Right lobe of liver (tissue), 6 donors: Measurements from ENCODE around the gene ZIK1. TPM values are rescaled to one million over a fixed set of nuclear protein-coding genes. Genes with fewer than 3 reads are reported as not detected.
A peak's percentile ranks its signal among the peaks of the same experiment; 100 is the strongest.

Experiments used
- ATAC-seq, 4 donors: fragments of 200-7000 bp; cut with Tn5 transposase; one replicate each; pipeline ENCODE4 v1.9.1; 2020; ENCODE audit warnings: mild to moderate bottlenecking in 4 of 4, moderate library complexity in 4 of 4
- DNase-seq, 3 donors: peaks; one replicate each; pipeline ENCODE4 v3.0.0-alpha.2; 2020
- H3K27ac ChIP-seq, 3 donors: fragments of 200-600 bp; one replicate each; pipeline ENCODE4 v1.8.0; 2022
- H3K27me3 ChIP-seq, 2 donors: fragments of 200-600 bp; one replicate each; pipeline ENCODE4 v1.8.0; 2022
- H3K36me3 ChIP-seq, 4 donors: fragments of 200-600 bp; sonication (generic) in 1 of 4; one replicate each; pipeline versions ENCODE4 v1.5.1 to v1.8.0; 2017 to 2022; ENCODE audit warnings: control low read depth in 1 of 4
- H3K4me1 ChIP-seq, 4 donors: fragments of 200-600 bp; sonication (generic) in 1 of 4; one replicate each; pipeline versions ENCODE4 v1.5.1 to v1.8.0; 2017 to 2022; ENCODE audit warnings: control low read depth in 1 of 4
- H3K4me3 ChIP-seq, 3 donors: fragments of 200-600 bp; one replicate each; pipeline ENCODE4 v1.8.0; 2022
- H3K9me3 ChIP-seq, 4 donors: fragments of 200-600 bp; sonication (generic) in 1 of 4; one replicate each; pipeline versions ENCODE4 v1.5.1 to v1.8.0; 2017 to 2022; ENCODE audit warnings: control low read depth in 1 of 4
- CTCF ChIP-seq, 4 donors: fragments of 200-600 bp in 3 of 4; fragments of 450-650 bp in 1 of 4; IDR thresholded peaks; one replicate each; pipeline versions ENCODE4 v1.5.1 to v1.8.0; 2016 to 2022; ENCODE audit warnings: antibody characterized with exemption in 4 of 4, mild to moderate bottlenecking in 2 of 4
- POLR2A ChIP-seq: fragments of 450-650 bp; IDR thresholded peaks from one replicate; pipeline ENCODE4 v1.6.1; 2017; ENCODE audit warnings: antibody characterized with exemption, mild to moderate bottlenecking
- WGBS: methylation state at CpG from one replicate; pipeline ENCODE4 v1.1.6; 2018; ENCODE audit warnings: low coverage, low lambda C conversion rate; ENCODE audit not compliant: insufficient coverage; ENCODE audit errors: missing lambda C conversion rate; 5-methylcytosine and 5-hydroxymethylcytosine counted together
- intact Hi-C, 2 donors: fragments of 100-400 bp; cut with DNase I; formaldehyde crosslinking; loops; one replicate each; pipeline versions ENCODE4 v1.11.2 to v1.14.1; 2022
- total RNA-seq, 6 experiments: library from RNA; depleted of rRNA in 2 of 6; stranded (reverse); fragments of >200 nt in 2 of 6; fragmentation: NEBNext Ultra II Directional in 3 of 6; extraction: Animal tissue kit (Norgen Biotek cat#: 25700) in 3 of 6; gene quantifications; one replicate each; pipeline versions ENCODE4 v1.1.0 to v1.2.4, GENCODE V29; 2016 to 2023
- donor health status: DM: no; HTN: yes; CAD: no.
- donor health status: DM: no; HTN: no; CAD: no.
- donor health status: DM: no; HTN: no; CAD: no.
- donor health status: DM: no; HTN: yes; CAD: no.
- donor health status: DM: no; HTN: yes; CAD: no.

Gene ZIK1
- total RNA-seq, 6 experiments from 2014 or later, result 0.31 to 4.2 (median 0.39) TPM

GRCh38 chr19:57572415-57572947, 11.5 kb upstream of the ZIK1 start:
- ATAC-seq, result no peak
- Histone ChIP-seq H3K27me3 (no peaks in the 10 kb centered on the region), H3K4me1 (no peaks in the 10 kb centered on the region), H3K27ac (no peak overlapping the region), H3K36me3 (peaks cover 0 to 38% (median 11%) of the 10 kb centered on the region in 4 donors), H3K4me3 (no peak overlapping the region), H3K9me3 (peaks cover 0 to 49% (median 12%) of the 10 kb centered on the region in 4 donors)
- WGBS, result 100% methylated on average over 2 of the region's 3 CpGs
- TF ChIP-seq CTCF (IDR thresholded peaks at IDR 0.05), result no peak
- TF ChIP-seq POLR2A, result no peak
- no peak for DNase-seq
- intact Hi-C loops, result no loop called here

- peaks cover 0 to 38% (median 11%) of the 10 kb centered on the region in 4 donors for H3K36me3 ChIP-seq
- DNase-seq, result no peak
- H3K4me1 ChIP-seq, result peaks cover 0 to 6% (median 0%) of the 10 kb centered on the region in 4 donors
- peaks cover 0 to 35% (median 12%) of the 10 kb centered on the region in 4 donors for H3K9me3 ChIP-seq
- intact Hi-C loops, result no loop called here
- no peak for TF ChIP-seq CTCF (IDR thresholded peaks at IDR 0.05)
- no peak for TF ChIP-seq POLR2A
- H3K4me3 ChIP-seq, result no peak overlapping the region
- H3K27me3 ChIP-seq, result no peaks in the 10 kb centered on the region
- H3K27ac ChIP-seq, result no peak overlapping the region
- ATAC-seq, result no peak
Measured at GRCh38 chr19:57576661-57577060, 7.3 kb upstream of the ZIK1 start.

- peak within 1 kb of the TSS; percentile 96 to 100 (median 96) for H3K4me3 ChIP-seq
- peak in 3 of 4 donors; percentile 11 to 23 (median 19) for TF ChIP-seq CTCF (IDR thresholded peaks at IDR 0.05)
- no peak for TF ChIP-seq POLR2A
- WGBS, result 0% methylated on average over 14 of the region's 62 CpGs
- H3K36me3 ChIP-seq, result peaks cover 0 to 22% (median 7%) of the 10 kb centered on the region in 4 donors
- H3K4me1 ChIP-seq, result peaks cover 0 to 6% (median 0%) of the 10 kb centered on the region in 4 donors
- intact Hi-C loops, result no loop called here
- ATAC-seq (peak; percentile 98 to 100 (median 100)), DNase-seq (peak; percentile 94 to 98 (median 98))
- H3K27me3 ChIP-seq, result no peaks in the 10 kb centered on the region
- peaks cover 0 to 15% (median 7%) of the 10 kb centered on the region in 4 donors for H3K9me3 ChIP-seq
- H3K27ac ChIP-seq, result peak within 1 kb of the TSS in 1 of 3 donors; percentile 48
Measured at GRCh38 chr19:57578487-57579205, 5.3 kb upstream of the ZIK1 start, which contains the start of gene ZNF416. TSS of gene ZNF416 (minus strand) at chr19:57578911. CDS start at chr19:57578704, 207 bp downstream.

GRCh38 chr19:57583104-57583520, 833 bp upstream of the ZIK1 start:
- no peaks in the 10 kb centered on the region for H3K36me3 ChIP-seq
- H3K4me3 ChIP-seq, result no peak overlapping the region
- DNase-seq, result peak in 1 of 3 donors; percentile 44
- intact Hi-C loops, result no loop called here
- TF ChIP-seq POLR2A (no peak), CTCF (IDR thresholded peaks at IDR 0.05) (no peak)
- no peaks in the 10 kb centered on the region for H3K27me3 ChIP-seq
- H3K4me1 ChIP-seq, result peaks cover 0 to under 1% (median 0%) of the 10 kb centered on the region in 4 donors
- peaks cover 0 to 3% (median 0%) of the 10 kb centered on the region in 4 donors for H3K9me3 ChIP-seq
- ATAC-seq, result no peak
- no peak overlapping the region for H3K27ac ChIP-seq
- 34% methylated on average over 8 of the region's 21 CpGs for WGBS
